ENCODE data around the gene PSMG2. TPM values are rescaled to one million over a fixed set of nuclear protein-coding genes. Genes with fewer than 3 reads are reported as not detected.

Gene PSMG2
- total and polyA plus RNA-seq, 2 of the 4 experiments (the other 2 are of a cell fraction): 34.4 to 59.5 TPM

DNA sequence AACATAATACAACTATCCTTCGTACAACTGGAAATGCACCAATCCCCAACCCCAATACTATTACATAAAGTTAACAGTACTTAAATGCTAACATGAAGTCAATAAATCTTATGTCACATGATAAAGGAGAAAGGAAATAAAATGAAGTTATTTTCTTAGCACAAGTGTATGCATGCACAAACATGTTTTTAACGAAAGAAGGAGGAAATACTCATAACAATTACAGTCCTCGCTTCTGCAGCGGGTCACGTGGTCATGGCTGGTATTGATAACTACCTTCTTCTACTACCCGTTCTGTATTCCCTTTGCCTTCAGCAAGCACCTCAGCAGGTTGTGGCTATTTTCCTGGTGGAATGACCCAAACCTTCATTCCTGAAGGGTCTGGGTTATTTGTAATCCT, 51.7 kb downstream of the PSMG2 start:
- Histone ChIP-seq H3K4me1 (ENCODE audit: control insufficient read depth, insufficient read depth, low read length) (0 out of 2 replicates have a peak, but pooled peaks cover 3% of the 10 kb centered on the region), H3K18ac (ENCODE audit: low read depth, low read length) (no peak overlapping the region), H3K4me3 (ENCODE audit: insufficient read depth, low read depth, low read length) (no peak overlapping the region), H3K23ac (ENCODE audit: low read depth, low read length) (no peak overlapping the region), H3K27ac (ENCODE audit: insufficient read depth, low read length) (no peak overlapping the region), H3K56ac (ENCODE audit: extremely low read depth, insufficient read depth, low read length) (no peak overlapping the region), H4K91ac (ENCODE audit: insufficient read depth, low read depth, low read length) (no peak overlapping the region), H3K27me3 (ENCODE audit: control insufficient read depth, insufficient read depth, low read length) (no peaks in the 10 kb centered on the region; the same call in 1 of the 2 replicates), H3K9me3 (ENCODE audit: control insufficient read depth, insufficient read depth, low read length) (no peaks in the 10 kb centered on the region), H3K4me2 (ENCODE audit: low read depth, low read length) (no peak overlapping the region), H3K36me3 (ENCODE audit: control insufficient read depth, insufficient read depth, low read length) (no peaks in the 10 kb centered on the region), H3K9ac (ENCODE audit: low read depth, low read length) (no peak overlapping the region), H4K20me1 (ENCODE audit: insufficient read depth, low read length) (no peaks in the 10 kb centered on the region), H2BK5ac (ENCODE audit: low read depth, low read length, poor library complexity, severe bottlenecking) (no peak overlapping the region), H3K4ac (ENCODE audit: low read depth, low read length) (no peak overlapping the region), H2AFZ (replicated peaks; ENCODE audit: low read length, poor library complexity) (no peak overlapping the region), H3K9me1 (ENCODE audit: insufficient read depth, low read length) (no peaks in the 10 kb centered on the region; the same call in 1 of the 2 replicates), H4K8ac (ENCODE audit: low read depth in 2 of 2, low read length in 2 of 2) (no peak overlapping the region), H2BK20ac (ENCODE audit: low read depth, low read length) (no peak overlapping the region), H2AK5ac (ENCODE audit: low read depth, low read length) (no peak overlapping the region), H2BK120ac (ENCODE audit: low read depth, low read length) (no peak overlapping the region), H2BK15ac (ENCODE audit: low read depth, low read length) (no peak overlapping the region), H3K79me1 (ENCODE audit: low read depth in 1 of 2, low read length in 2 of 2) (no peaks in the 10 kb centered on the region), H4K5ac (ENCODE audit: low read depth, low read length) (no peak overlapping the region), H3K14ac (replicated peaks; ENCODE audit: low read depth, low read length) (no peak overlapping the region), H2AK9ac (replicated peaks; ENCODE audit: low read depth, low read length, poor library complexity) (no peak overlapping the region)
- no CpG with 5 or more reads among the region's 6 CpGs for WGBS, 2 experiments (ENCODE audit: extremely low coverage in 2 of 2, insufficient read length in 1 of 2)
- ChIA-PET CTCF (no interaction called here), POLR2A (ENCODE audit: unreplicated experiment) (no interaction called here)
- in situ Hi-C loops (cut with MboI; ENCODE audit: low sequenced_read_pairs): loop anchor here (25.0 kb wide), 1 partner anchor 883 kb away; no protein-coding TSS in a partner anchor
- intact Hi-C loops (cut with micrococcal nuclease): no loop called here
- no peak for ATAC-seq (ENCODE audit: low read depth)
- BruUV-seq (replicated peaks): no TSS peak
- dilution Hi-C loops (cut with HindIII; ENCODE audit: low sequenced_read_pairs, unreplicated experiment): no loop called here
- no peak for DNase-seq
- TF ChIP-seq CEBPB (IDR thresholded peaks at IDR 0.05; ENCODE audit: low read depth, low read length) (no peak), CTCF (conservative IDR thresholded peaks at IDR 0.05; ENCODE audit: low read depth, low read length) (no peak), NFE2L2 (IDR thresholded peaks at IDR 0.05; ENCODE audit: low read depth, low read length) (no peak), MAFK (IDR thresholded peaks at IDR 0.05; ENCODE audit: low read depth, low read length) (no peak), CHD1 (IDR thresholded peaks at IDR 0.05; ENCODE audit: low read depth, low read length) (no peak), RFX5 (IDR thresholded peaks at IDR 0.05; ENCODE audit: low read depth, low read length) (no peak), BHLHE40 (IDR thresholded peaks at IDR 0.05; ENCODE audit: low read depth, low read length) (no peak), FOS (IDR thresholded peaks at IDR 0.05; ENCODE audit: low read depth, low read length) (no peak), MXI1 (IDR thresholded peaks at IDR 0.05; ENCODE audit: borderline replicate concordance, low read depth, low read length) (no peak), SMC3 (IDR thresholded peaks at IDR 0.05; ENCODE audit: low read depth, low read length) (no peak)
- TF ChIP-seq, protein P1, sequence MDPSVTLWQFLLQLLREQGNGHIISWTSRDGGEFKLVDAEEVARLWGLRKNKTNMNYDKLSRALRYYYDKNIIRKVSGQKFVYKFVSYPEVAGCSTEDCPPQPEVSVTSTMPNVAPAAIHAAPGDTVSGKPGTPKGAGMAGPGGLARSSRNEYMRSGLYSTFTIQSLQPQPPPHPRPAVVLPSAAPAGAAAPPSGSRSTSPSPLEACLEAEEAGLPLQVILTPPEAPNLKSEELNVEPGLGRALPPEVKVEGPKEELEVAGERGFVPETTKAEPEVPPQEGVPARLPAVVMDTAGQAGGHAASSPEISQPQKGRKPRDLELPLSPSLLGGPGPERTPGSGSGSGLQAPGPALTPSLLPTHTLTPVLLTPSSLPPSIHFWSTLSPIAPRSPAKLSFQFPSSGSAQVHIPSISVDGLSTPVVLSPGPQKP (IDR thresholded peaks at IDR 0.05; ENCODE audit: borderline replicate concordance, low read depth, low read length): no peak

Measured in IMR-90 (cell line).